ENCODE measurements around the gene NOP58.
A peak's percentile ranks its signal among the peaks of the same experiment; 100 is the strongest.
"Not testable (repeated sequence)": the region's sequence is repeated elsewhere in the genome, so short reads cannot be mapped to it uniquely, and the experiment has no call there.

The NOP58 gene

DNA sequence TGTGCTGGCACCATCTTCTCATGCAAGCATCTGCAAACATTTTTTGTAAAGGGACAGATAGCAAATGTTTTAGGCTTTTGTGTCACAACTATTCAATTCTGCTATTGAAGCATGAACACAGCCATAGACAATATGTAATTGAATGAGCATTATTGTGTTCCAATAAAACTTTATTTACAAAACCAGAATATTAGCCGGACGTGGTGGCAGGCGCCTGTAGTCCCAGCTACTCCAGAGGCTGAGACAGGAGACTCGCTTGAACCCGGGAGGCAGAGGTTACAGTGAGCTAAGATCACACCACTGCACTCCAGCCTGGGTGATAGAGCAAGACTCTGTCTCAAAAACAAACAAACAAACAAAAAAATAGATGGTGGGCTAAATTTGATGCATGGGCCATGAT is 17.9 kb upstream of the NOP58 start:
- H4K8ac ChIP-seq (ENCODE audit: low read depth, low read length); H3K14ac ChIP-seq (ENCODE audit: low read length); DNase-seq; H2AFZ ChIP-seq (ENCODE audit: insufficient read depth, low read length, poor library complexity); H3K4ac ChIP-seq (ENCODE audit: low read depth, low read length); H3K27ac ChIP-seq (ENCODE audit: low read depth, low read length); H3K4me2 ChIP-seq (ENCODE audit: low read length); H3K18ac ChIP-seq (ENCODE audit: low read length); H3K27me3 ChIP-seq (ENCODE audit: insufficient read depth, low read length); H4K91ac ChIP-seq (ENCODE audit: low read depth, low read length); H3K4me3 ChIP-seq (ENCODE audit: low read depth, low read length); H3K79me2 ChIP-seq (ENCODE audit: control insufficient read depth, insufficient read depth, low read length, poor library complexity); H3K4me1 ChIP-seq (ENCODE audit: control insufficient read depth in 1 of 2, insufficient read depth in 2 of 2, low read length in 2 of 2); H3K79me1 ChIP-seq (ENCODE audit: low read length); H3K36me3 ChIP-seq (ENCODE audit: control insufficient read depth in 1 of 2, insufficient read depth in 2 of 2, low read length in 2 of 2); H3K23ac ChIP-seq (ENCODE audit: low read length); H2BK120ac ChIP-seq (ENCODE audit: insufficient read depth, low read length, poor library complexity); H2BK12ac ChIP-seq (ENCODE audit: low read length); H2AK5ac ChIP-seq (ENCODE audit: low read length); H2BK5ac ChIP-seq (ENCODE audit: low read depth, low read length, poor library complexity); H3K9ac ChIP-seq (ENCODE audit: low read length); H3K9me3 ChIP-seq (ENCODE audit: insufficient read depth, low read depth, low read length); H4K12ac ChIP-seq (ENCODE audit: low read depth, low read length): not testable (repeated sequence)
- no CpG with 5 or more reads among the region's 5 CpGs for WGBS (ENCODE audit: extremely low coverage, insufficient coverage, insufficient read length)

DNA sequence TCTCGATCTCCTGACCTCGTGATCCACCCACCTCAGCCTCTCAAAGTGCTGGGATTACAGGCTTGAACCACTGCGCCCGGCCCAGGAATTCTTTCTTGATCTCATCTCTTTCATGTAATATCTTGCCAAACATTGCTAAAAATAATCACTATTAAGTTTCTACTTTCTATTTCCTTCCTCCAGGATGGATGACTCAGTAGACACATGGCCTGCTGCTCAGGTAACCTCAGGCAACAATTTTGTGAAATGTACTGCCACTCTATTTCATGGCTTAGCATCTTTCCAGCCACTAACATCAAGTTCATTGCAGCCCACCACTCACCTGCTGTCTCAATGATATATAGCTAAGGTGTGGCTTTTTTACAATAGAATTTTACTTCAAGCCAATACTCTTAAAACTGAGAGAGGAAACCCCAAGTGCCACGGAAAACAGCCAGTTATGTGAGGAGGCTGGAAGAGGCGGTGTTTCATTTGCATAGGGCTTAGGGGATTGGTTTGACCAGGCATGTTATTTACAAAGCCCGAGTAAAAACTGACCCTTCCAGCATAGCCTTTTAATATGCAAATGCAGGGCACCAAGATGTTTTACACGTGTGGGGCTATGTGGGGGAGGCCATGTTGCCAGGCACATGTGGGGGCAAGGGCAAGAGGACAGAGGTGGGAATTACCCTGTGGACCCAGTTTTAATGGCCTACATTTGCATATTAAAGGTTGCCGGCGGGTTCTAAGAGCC is 15.9 kb upstream of the NOP58 start:
- Histone ChIP-seq H4K12ac (ENCODE audit: low read depth, low read length) (no peak overlapping the region), H3K27me3 (ENCODE audit: insufficient read depth, low read length) (no peaks in the 10 kb centered on the region), H4K8ac (ENCODE audit: low read depth, low read length) (no peak overlapping the region), H3K79me1 (ENCODE audit: low read length) (no peaks in the 10 kb centered on the region), H3K14ac (ENCODE audit: low read length) (no peak overlapping the region), H3K18ac (ENCODE audit: low read length) (no peak overlapping the region), H3K27ac (ENCODE audit: low read depth, low read length) (no peak overlapping the region), H2AFZ (ENCODE audit: insufficient read depth, low read length, poor library complexity) (peak overlapping the region; percentile 75), H3K4me3 (ENCODE audit: low read depth, low read length) (no peak overlapping the region), H3K79me2 (ENCODE audit: control insufficient read depth, insufficient read depth, low read length, poor library complexity) (no peaks in the 10 kb centered on the region), H3K36me3 (ENCODE audit: control insufficient read depth in 1 of 2, insufficient read depth in 2 of 2, low read length in 2 of 2) (no peaks in the 10 kb centered on the region), H2BK12ac (ENCODE audit: low read length) (no peak overlapping the region), H2BK120ac (ENCODE audit: insufficient read depth, low read length, poor library complexity) (no peak overlapping the region), H3K23ac (ENCODE audit: low read length) (no peak overlapping the region), H3K4me2 (ENCODE audit: low read length) (peak overlapping the region; percentile 17), H3K4me1 (ENCODE audit: control insufficient read depth in 1 of 2, insufficient read depth in 2 of 2, low read length in 2 of 2) (no peaks in the 10 kb centered on the region), H3K9ac (ENCODE audit: low read length) (no peak overlapping the region), H3K9me3 (ENCODE audit: insufficient read depth, low read depth, low read length) (no peaks in the 10 kb centered on the region), H2AK5ac (ENCODE audit: low read length) (no peak overlapping the region), H2BK5ac (ENCODE audit: low read depth, low read length, poor library complexity) (no peak overlapping the region), H3K4ac (ENCODE audit: low read depth, low read length) (no peak overlapping the region), H4K91ac (ENCODE audit: low read depth, low read length) (no peak overlapping the region)
- DNase-seq, result peak; percentile 19 to 60
- WGBS (ENCODE audit: extremely low coverage, insufficient coverage, insufficient read length), result no CpG with 5 or more reads among the region's 10 CpGs

DNA sequence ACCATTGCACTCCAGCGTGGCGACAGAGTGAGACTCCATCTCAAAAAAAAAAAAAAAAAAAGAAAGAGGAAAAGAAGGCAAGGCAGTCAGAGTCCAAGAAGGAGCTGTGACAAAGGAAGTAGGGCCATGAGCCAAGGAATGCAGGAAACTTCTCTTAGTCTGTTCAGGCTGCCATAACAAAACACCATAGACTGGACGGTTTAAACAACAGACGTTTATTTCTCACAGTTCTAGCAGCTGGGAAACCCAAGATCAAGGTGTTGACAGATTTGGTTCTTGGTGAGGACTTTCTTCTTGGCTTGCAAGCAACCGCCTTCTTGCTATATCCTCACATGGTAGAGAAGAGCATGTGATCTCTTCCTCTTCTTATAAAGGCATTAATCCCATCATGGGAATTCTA is 14.1 kb upstream of the NOP58 start:
- no peak overlapping the region for H4K8ac ChIP-seq (ENCODE audit: low read depth, low read length)
- H3K14ac ChIP-seq (ENCODE audit: low read length), result no peak overlapping the region
- no peak overlapping the region for H3K9ac ChIP-seq (ENCODE audit: low read length)
- H3K4me1 ChIP-seq (ENCODE audit: control insufficient read depth in 1 of 2, insufficient read depth in 2 of 2, low read length in 2 of 2), result no peaks in the 10 kb centered on the region
- no peak overlapping the region for H3K4ac ChIP-seq (ENCODE audit: low read depth, low read length)
- no peak overlapping the region for H3K23ac ChIP-seq (ENCODE audit: low read length)
- no peak overlapping the region for H4K12ac ChIP-seq (ENCODE audit: low read depth, low read length)
- H3K18ac ChIP-seq (ENCODE audit: low read length), result no peak overlapping the region
- no peak overlapping the region for H3K4me2 ChIP-seq (ENCODE audit: low read length)
- WGBS (ENCODE audit: extremely low coverage, insufficient coverage, insufficient read length), result no CpG with 5 or more reads among the region's 5 CpGs
- no peaks in the 10 kb centered on the region for H3K79me2 ChIP-seq (ENCODE audit: control insufficient read depth, insufficient read depth, low read length, poor library complexity)
- no peak overlapping the region for H2AFZ ChIP-seq (ENCODE audit: insufficient read depth, low read length, poor library complexity)
- H2BK5ac ChIP-seq (ENCODE audit: low read depth, low read length, poor library complexity), result no peak overlapping the region
- no peaks in the 10 kb centered on the region for H3K36me3 ChIP-seq (ENCODE audit: control insufficient read depth in 1 of 2, insufficient read depth in 2 of 2, low read length in 2 of 2)
- H3K27me3 ChIP-seq (ENCODE audit: insufficient read depth, low read length), result no peaks in the 10 kb centered on the region
- H2BK12ac ChIP-seq (ENCODE audit: low read length), result no peak overlapping the region
- H3K27ac ChIP-seq (ENCODE audit: low read depth, low read length), result no peak overlapping the region
- H2AK5ac ChIP-seq (ENCODE audit: low read length), result no peak overlapping the region
- no peak overlapping the region for H2BK120ac ChIP-seq (ENCODE audit: insufficient read depth, low read length, poor library complexity)
- no peaks in the 10 kb centered on the region for H3K9me3 ChIP-seq (ENCODE audit: insufficient read depth, low read depth, low read length)
- DNase-seq, result no peak
- no peak overlapping the region for H3K4me3 ChIP-seq (ENCODE audit: low read depth, low read length)
- no peaks in the 10 kb centered on the region for H3K79me1 ChIP-seq (ENCODE audit: low read length)
- H4K91ac ChIP-seq (ENCODE audit: low read depth, low read length), result no peak overlapping the region

DNA sequence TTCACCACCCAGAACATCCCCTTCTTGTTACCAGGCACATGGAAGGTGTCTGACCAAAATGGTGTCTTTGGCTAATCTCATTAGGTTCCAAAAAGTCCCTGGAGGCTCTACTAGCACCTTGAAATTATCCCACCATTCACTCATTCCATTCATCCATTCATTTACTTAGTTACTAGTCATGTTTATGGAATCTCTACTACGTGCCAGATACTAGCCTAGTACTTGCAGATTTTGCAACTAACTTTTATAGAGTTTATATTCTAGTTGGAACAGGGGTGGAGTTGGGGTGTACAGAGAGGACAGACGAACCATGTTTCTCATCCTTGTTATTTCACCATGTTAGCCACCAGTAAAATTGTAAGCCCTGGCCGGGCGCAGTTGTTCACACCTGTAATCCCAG is 4.0 kb upstream of the NOP58 start:
- no peak overlapping the region for H3K23ac ChIP-seq (ENCODE audit: low read length)
- H3K4me2 ChIP-seq (ENCODE audit: low read length), result no peak overlapping the region
- no peak overlapping the region for H3K4ac ChIP-seq (ENCODE audit: low read depth, low read length)
- H2AFZ ChIP-seq (ENCODE audit: insufficient read depth, low read length, poor library complexity), result no peak overlapping the region
- no peak overlapping the region for H2BK5ac ChIP-seq (ENCODE audit: low read depth, low read length, poor library complexity)
- H3K79me1 ChIP-seq (ENCODE audit: low read length), result peaks cover 5% of the 10 kb centered on the region
- no CpG with 5 or more reads among the region's 4 CpGs for WGBS (ENCODE audit: extremely low coverage, insufficient coverage, insufficient read length)
- no peak overlapping the region for H4K91ac ChIP-seq (ENCODE audit: low read depth, low read length)
- no peaks in the 10 kb centered on the region for H3K9me3 ChIP-seq (ENCODE audit: insufficient read depth, low read depth, low read length)
- no peak overlapping the region for H2AK5ac ChIP-seq (ENCODE audit: low read length)
- H3K18ac ChIP-seq (ENCODE audit: low read length), result no peak overlapping the region
- no peak overlapping the region for H3K14ac ChIP-seq (ENCODE audit: low read length)
- H3K9ac ChIP-seq (ENCODE audit: low read length), result no peak overlapping the region
- H3K36me3 ChIP-seq (ENCODE audit: control insufficient read depth in 1 of 2, insufficient read depth in 2 of 2, low read length in 2 of 2), result peaks cover 0 to 2% of the 10 kb centered on the region in 2 experiments
- H3K27ac ChIP-seq (ENCODE audit: low read depth, low read length), result no peak overlapping the region
- no peak overlapping the region for H4K12ac ChIP-seq (ENCODE audit: low read depth, low read length)
- peaks cover 8% of the 10 kb centered on the region for H3K79me2 ChIP-seq (ENCODE audit: control insufficient read depth, insufficient read depth, low read length, poor library complexity)
- no peaks in the 10 kb centered on the region for H3K27me3 ChIP-seq (ENCODE audit: insufficient read depth, low read length)
- no peak overlapping the region for H4K8ac ChIP-seq (ENCODE audit: low read depth, low read length)
- no peak overlapping the region for H3K4me3 ChIP-seq (ENCODE audit: low read depth, low read length)
- DNase-seq, result peak in 1 of 2 donors; percentile 49
- H2BK12ac ChIP-seq (ENCODE audit: low read length), result no peak overlapping the region
- peaks cover 2 to 3% of the 10 kb centered on the region in 2 experiments for H3K4me1 ChIP-seq (ENCODE audit: control insufficient read depth in 1 of 2, insufficient read depth in 2 of 2, low read length in 2 of 2)
- H2BK120ac ChIP-seq (ENCODE audit: insufficient read depth, low read length, poor library complexity), result no peak overlapping the region
